Cardiac ventricle fibroblast (primary cell): ENCODE data around the gene COL5A2. TPM values are rescaled to one million over a fixed set of nuclear protein-coding genes. Genes with fewer than 3 reads are reported as not detected.

Experiments used
- total RNA-seq: library from RNA; depleted of rRNA; stranded (reverse); fragments of >200 nt; gene quantifications from 2 replicates; pipeline ENCODE4 v1.2.3, GENCODE V29; 2015

Gene COL5A2
- 680 and 686 TPM in 2 replicates for total RNA-seq

GRCh38 chr2:189179570-189179950 is at the start of gene COL5A2:
Gene COL5A2 (minus strand): TSS chr2:189179761. CDS start chr2:189179604, 157 bp downstream.

Other genes with a start within 250 kb of the COL5A2 start
- 10,648 and 10,756 TPM in 2 replicates for gene COL3A1, start 205.4 kb downstream of the COL5A2 start, total RNA-seq